ENCODE data around the gene CREBZF.
"Not testable (repeated sequence)": the region's sequence is repeated elsewhere in the genome, so short reads cannot be mapped to it uniquely, and the experiment has no call there.

The CREBZF gene

DNA sequence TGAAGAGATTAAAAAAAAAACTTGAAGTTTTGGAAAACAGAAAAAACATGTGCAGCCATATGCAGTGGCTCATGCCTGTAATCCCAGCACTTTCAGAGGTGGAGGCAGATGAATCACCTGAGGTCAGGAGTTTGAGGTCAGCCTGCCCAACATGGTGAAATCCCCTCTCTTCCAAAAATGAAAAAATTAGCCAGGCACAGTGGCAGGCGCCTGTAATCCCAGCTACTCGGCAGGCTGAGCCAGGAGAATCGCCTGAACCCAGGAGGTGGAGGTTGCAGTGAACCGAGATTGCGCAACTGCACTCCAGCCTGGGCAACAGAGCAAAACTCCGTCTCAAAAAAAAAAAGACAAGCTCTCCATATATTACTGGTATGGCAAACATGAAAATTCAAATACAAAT, 45.4 kb downstream of the CREBZF start:
- DNase-seq = no peak

DNA sequence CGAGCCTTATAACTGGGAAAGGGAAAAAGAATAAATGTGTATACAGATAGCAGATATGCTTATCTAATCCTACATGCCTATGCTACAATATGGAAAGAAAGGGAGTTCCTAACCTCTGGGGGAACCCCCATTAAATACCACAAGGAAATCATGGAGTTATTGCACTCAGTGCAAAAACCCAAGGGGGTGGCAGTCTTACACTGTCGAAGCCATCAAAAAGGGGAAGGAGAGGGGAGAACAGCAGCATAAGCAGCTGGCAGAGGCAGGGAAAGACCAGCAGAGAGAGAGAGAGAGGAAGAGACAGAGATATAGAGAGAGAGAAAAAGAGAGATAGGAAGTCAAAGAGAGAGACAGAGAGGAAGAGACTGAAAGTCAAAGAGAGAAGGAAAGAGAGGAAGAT, 53.3 kb downstream of the CREBZF start:
- not testable (repeated sequence) for DNase-seq
